GM19328 (cell line): ENCODE data around the gene PCDHB8.
"Not testable (repeated sequence)": the region's sequence is repeated elsewhere in the genome, so short reads cannot be mapped to it uniquely, and the experiment has no call there.

Experiments
- ATAC-seq: cut with Tn5 transposase; IDR thresholded peaks from one replicate; pipeline ENCODE4 v1.9.1; 2021; ENCODE audit warnings: mild to moderate bottlenecking, moderate library complexity; ENCODE audit not compliant: unreplicated experiment

Gene PCDHB8

GRCh38 chr5:141177577-141178191 lies at the start of gene PCDHB8:
Gene PCDHB8, plus strand, starts transcription at chr5:141177790. Its CDS starts 245 bp downstream, at chr5:141178035.
- ATAC-seq = not testable (repeated sequence)

- no peak for ATAC-seq
These were observed 42.4 kb upstream of the PCDHB8 start, which contains the start of gene PCDHB5 for GRCh38 chr5:141135030-141135717. Gene PCDHB5, plus strand, starts transcription at chr5:141135206. Its CDS starts 229 bp downstream, at chr5:141135435.

- no peak for ATAC-seq
These were observed 41.8 kb upstream of the PCDHB8 start for GRCh38 chr5:141135718-141136266.

GRCh38 chr5:141137346-141137745 lies 40.2 kb upstream of the PCDHB8 start:
- not testable (repeated sequence) for ATAC-seq

- no peak for ATAC-seq
These were observed 27.8 kb upstream of the PCDHB8 start, which contains the start of gene PCDHB6 for GRCh38 chr5:141149812-141150211. Gene PCDHB6, plus strand, starts transcription at chr5:141150057. Its CDS starts 201 bp downstream, at chr5:141150258.

- no peak for ATAC-seq
These were observed 27.2 kb upstream of the PCDHB8 start for GRCh38 chr5:141150224-141150992.

- no peak for ATAC-seq
These were observed 26.6 kb upstream of the PCDHB8 start for GRCh38 chr5:141150993-141151325.

GRCh38 chr5:141151632-141152031 lies 26.0 kb upstream of the PCDHB8 start:
- ATAC-seq = not testable (repeated sequence)

GRCh38 chr5:141152096-141152495 lies 25.5 kb upstream of the PCDHB8 start:
- ATAC-seq = not testable (repeated sequence)

- no peak for ATAC-seq
These were observed 21.8 kb upstream of the PCDHB8 start for GRCh38 chr5:141155540-141156374.

GRCh38 chr5:141157356-141157755 lies 20.2 kb upstream of the PCDHB8 start:
- not testable (repeated sequence) for ATAC-seq

GRCh38 chr5:141157901-141158300 lies 19.7 kb upstream of the PCDHB8 start:
- not testable (repeated sequence) for ATAC-seq

- no peak for ATAC-seq
These were observed 5.0 kb upstream of the PCDHB8 start, which contains the start of gene PCDHB7 for GRCh38 chr5:141172381-141173204. Gene PCDHB7, plus strand, starts transcription at chr5:141172644. Its CDS starts 192 bp downstream, at chr5:141172836.

GRCh38 chr5:141174291-141175104 lies 3.1 kb upstream of the PCDHB8 start:
- not testable (repeated sequence) for ATAC-seq

GRCh38 chr5:141175933-141176332 lies 1.7 kb upstream of the PCDHB8 start:
- ATAC-seq = no peak

GRCh38 chr5:141179371-141179770 lies 1.8 kb downstream of the PCDHB8 start:
- not testable (repeated sequence) for ATAC-seq

GRCh38 chr5:141179876-141180275 lies 2.3 kb downstream of the PCDHB8 start:
- not testable (repeated sequence) for ATAC-seq

- ATAC-seq = no peak
These were observed 2.7 kb downstream of the PCDHB8 start for GRCh38 chr5:141180313-141180712.
